Liver (tissue), 3 donors: ENCODE data around the gene ANKS3.

ENCODE experiments used
- ATF3 ChIP-seq: IDR thresholded peaks from 2 replicates; pipeline ENCODE4 v1.6.1; 2016; ENCODE audit warnings: antibody characterized with exemption
- CTCF ChIP-seq: fragments of 150-350 bp; IDR thresholded peaks from 2 replicates; pipeline ENCODE4 v1.5.1; 2017; ENCODE audit warnings: improper control_type of control experiment, low read depth, low read length; ENCODE audit not compliant: missing input control
- EGR1 ChIP-seq, 2 donors: IDR thresholded peaks; 2 replicates each; pipeline ENCODE4 v1.6.1; 2016 to 2018; ENCODE audit warnings: antibody characterized with exemption in 2 of 2, low read depth in 2 of 2
- FOXA1 ChIP-seq: IDR thresholded peaks from 2 replicates; pipeline ENCODE4 v1.6.1; 2016; ENCODE audit warnings: antibody characterized with exemption
- GABPA ChIP-seq, 2 donors: IDR thresholded peaks in 1 of 2; conservative IDR thresholded peaks in 1 of 2; 2 replicates each; pipeline ENCODE4 v1.6.1; 2016; ENCODE audit warnings: antibody characterized with exemption in 2 of 2, mild to moderate bottlenecking in 1 of 2, moderate library complexity in 1 of 2
- JUND ChIP-seq, 2 donors: IDR thresholded peaks; 2 replicates each; pipeline ENCODE4 v1.6.1; 2016; ENCODE audit warnings: antibody characterized with exemption in 2 of 2
- MAX ChIP-seq: IDR thresholded peaks from 2 replicates; pipeline ENCODE4 v1.6.1; 2016; ENCODE audit warnings: antibody characterized with exemption
- RAD21 ChIP-seq, 2 donors: IDR thresholded peaks; 2 replicates each; pipeline ENCODE4 v1.6.1; 2016; ENCODE audit warnings: antibody characterized with exemption in 2 of 2, mild to moderate bottlenecking in 2 of 2
- REST ChIP-seq: IDR thresholded peaks from 2 replicates; pipeline ENCODE4 v1.6.1; 2016; ENCODE audit warnings: antibody characterized with exemption, mild to moderate bottlenecking
- RXRA ChIP-seq, 2 donors: IDR thresholded peaks; 2 replicates each; pipeline ENCODE4 v1.6.1; 2017 to 2018; ENCODE audit warnings: antibody characterized with exemption in 2 of 2, mild to moderate bottlenecking in 1 of 2
- SP1 ChIP-seq: IDR thresholded peaks from 2 replicates; pipeline ENCODE4 v1.6.1; 2018; ENCODE audit warnings: antibody characterized with exemption, mild to moderate bottlenecking
- TAF1 ChIP-seq: conservative IDR thresholded peaks from 2 replicates; pipeline ENCODE4 v1.6.1; 2016; ENCODE audit warnings: antibody characterized with exemption, mild to moderate bottlenecking
- YY1 ChIP-seq: IDR thresholded peaks from 2 replicates; pipeline ENCODE4 v1.6.1; 2016; ENCODE audit warnings: antibody characterized with exemption, mild to moderate bottlenecking
- ZBTB33 ChIP-seq: IDR thresholded peaks from 2 replicates; pipeline ENCODE4 v1.6.1; 2016; ENCODE audit warnings: antibody characterized with exemption
- donor health status: healthy.
- donor health status: healthy.

- TF ChIP-seq ATF3 (no peak), REST (no peak), GABPA (IDR thresholded peaks at IDR 0.05 in 1 of 2, conservative IDR thresholded peaks at IDR 0.05 in 1 of 2) (no peak), CTCF (no peak), RAD21 (IDR thresholded peaks at IDR 0.05) (no peak), ZBTB33 (no peak), MAX (no peak), RXRA (IDR thresholded peaks at IDR 0.05) (no peak), TAF1 (no peak), SP1 (no peak), JUND (IDR thresholded peaks at IDR 0.05) (no peak), EGR1 (IDR thresholded peaks at IDR 0.05; ENCODE audit: low read depth in 2 of 2) (no peak), YY1 (no peak), FOXA1 (no peak)
These were observed 45.4 kb downstream of the ANKS3 start for GRCh38 chr16:4688674-4689045.
